ENCODE results near the gene TMEM259.
A peak's percentile ranks its signal among the peaks of the same experiment; 100 is the strongest.

TMEM259 gene

DNA sequence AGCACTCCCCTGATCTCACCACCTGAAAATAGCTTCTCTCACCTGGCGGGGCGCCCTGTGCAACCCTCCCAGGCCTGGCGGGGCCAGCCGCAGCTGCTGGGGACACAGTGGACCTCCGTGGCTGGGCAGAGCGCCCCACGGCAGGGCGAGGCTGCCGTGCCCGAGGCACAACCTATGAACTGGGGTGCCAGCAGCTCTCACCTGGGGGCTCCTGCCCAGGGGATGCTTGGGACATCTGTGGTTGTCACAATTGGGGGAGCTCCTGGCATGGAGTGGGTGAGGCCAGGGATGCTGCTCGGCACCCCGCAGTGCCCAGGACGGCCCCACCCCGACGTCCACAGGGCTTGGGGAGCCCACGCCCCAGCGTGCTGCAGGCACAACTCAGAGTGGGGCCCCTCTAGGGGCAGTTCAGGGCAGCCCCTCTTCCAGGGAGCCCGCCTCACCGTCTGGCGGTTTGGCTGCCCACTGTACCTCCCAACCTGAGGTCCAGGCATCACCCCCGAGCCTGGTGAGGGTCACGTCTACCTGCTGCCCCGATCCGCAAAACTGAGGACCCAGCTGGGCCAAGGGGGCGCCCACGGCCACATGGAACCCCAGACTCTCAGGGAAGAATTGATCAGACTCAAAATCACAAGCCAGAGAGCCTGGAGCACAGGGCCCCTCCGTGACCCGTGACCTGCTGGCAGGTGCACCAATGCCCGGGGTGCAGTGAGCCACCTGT lies 5.7 kb downstream of the TMEM259 start:
- no peak for DNase-seq

DNA sequence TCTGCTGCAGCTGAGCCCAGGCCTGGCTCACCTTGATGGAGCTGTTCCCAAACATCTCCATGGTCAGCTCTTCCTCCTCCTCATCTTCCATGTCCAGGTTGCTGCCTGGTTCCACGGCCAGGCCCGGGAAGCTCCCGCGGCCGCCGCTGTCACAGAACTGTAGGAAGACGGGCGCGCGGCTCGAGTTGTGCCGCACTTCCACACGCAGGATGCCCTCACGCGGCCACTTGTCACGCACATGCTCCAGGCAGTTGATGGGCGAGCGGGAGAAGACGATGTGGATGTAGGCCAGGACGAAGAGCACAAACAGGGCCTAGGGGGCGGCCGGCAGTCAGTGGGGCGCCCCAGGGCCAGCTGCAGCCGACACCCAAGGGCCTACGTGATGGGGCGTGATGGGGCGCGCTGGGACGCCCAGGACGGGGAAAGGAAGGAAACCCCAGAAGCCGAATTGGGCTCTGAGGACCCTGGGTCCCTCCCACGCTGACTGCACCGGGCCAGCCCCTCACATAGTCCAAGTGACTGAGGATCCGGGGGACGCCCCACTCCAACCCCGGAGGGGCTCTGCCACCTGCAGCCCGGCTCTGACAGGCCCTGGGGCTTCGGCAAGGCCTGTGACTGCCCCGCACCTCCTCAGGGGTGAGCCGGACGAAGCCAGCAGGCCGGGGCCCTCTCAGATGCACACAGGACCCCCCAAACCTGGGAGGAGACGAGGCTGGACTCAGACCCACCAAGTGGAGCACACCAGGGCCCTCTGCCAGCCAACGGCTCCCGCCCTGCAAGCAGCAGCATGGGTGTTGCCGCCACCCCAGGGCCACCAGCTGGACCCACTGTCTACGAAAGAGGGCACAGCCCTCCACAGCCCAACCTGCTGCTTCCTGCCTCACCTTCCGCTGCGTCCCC lies 6.5 kb downstream of the TMEM259 start:
- DNase-seq = no peak

DNA sequence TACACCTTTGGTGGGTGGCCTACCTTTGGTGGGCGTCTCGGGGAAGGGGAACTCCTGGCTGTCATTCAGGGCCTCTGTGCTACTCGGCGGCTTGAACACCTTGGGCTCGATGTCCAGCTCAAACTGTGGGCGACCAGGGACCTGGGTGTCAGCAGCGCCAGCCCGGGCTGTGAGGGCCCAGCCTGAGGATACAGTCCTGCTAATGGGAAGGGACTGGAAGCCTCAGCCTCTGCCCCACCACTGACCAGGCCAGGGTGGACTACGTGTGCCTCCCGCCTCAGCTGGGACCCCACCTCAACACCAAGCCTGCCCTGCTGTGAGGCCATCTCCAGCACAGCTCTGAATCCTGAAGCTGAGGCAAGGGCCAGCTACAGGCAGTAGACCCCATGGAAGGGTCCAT lies 7.7 kb downstream of the TMEM259 start:
- DNase-seq = no peak

DNA sequence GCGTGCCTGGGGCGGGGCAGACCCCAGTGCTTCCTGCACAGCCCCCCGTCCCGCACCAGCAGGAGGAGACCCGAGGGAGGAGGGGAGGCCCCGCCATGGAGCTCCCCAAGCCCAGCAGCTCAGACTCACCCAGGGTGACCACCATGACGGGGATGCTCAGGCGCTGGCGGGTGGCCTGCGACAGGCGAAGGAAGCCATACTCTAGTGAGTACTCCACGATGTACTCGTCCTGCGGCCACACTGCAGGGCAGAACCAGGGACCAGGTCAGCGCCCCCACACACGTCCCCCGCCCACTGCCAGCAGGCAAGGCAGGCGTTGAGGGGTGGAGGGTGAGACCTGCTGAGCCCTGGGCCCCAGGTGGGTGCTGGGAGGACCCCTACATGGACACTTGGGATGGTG lies 8.6 kb downstream of the TMEM259 start:
- DNase-seq = no peak

DNA sequence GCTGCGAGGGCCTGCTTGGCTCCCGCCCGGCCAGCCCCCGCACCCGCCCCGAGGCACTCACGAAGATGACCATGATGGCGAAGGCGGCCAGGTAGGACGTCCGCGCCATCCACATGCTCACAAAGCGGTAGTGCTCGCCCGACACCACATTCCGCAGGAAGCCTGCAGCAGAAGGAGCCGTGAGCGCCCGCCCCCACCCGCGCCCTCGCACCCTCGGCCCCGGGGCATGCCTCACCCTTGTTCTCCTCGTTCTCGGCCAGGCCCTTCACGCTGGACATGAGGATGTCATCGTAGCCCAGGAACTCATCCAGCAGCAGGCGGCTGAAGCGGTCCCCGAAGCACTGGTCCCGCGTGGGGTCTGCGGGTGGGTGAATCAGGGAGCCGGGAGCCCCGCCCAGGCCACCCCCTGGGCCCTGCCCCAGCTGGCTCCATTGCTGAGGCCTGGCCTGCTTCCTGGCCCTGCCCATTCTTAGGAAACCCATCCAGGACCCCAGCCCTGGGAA lies 9.0 kb downstream of the TMEM259 start:
- no peak for DNase-seq

DNA sequence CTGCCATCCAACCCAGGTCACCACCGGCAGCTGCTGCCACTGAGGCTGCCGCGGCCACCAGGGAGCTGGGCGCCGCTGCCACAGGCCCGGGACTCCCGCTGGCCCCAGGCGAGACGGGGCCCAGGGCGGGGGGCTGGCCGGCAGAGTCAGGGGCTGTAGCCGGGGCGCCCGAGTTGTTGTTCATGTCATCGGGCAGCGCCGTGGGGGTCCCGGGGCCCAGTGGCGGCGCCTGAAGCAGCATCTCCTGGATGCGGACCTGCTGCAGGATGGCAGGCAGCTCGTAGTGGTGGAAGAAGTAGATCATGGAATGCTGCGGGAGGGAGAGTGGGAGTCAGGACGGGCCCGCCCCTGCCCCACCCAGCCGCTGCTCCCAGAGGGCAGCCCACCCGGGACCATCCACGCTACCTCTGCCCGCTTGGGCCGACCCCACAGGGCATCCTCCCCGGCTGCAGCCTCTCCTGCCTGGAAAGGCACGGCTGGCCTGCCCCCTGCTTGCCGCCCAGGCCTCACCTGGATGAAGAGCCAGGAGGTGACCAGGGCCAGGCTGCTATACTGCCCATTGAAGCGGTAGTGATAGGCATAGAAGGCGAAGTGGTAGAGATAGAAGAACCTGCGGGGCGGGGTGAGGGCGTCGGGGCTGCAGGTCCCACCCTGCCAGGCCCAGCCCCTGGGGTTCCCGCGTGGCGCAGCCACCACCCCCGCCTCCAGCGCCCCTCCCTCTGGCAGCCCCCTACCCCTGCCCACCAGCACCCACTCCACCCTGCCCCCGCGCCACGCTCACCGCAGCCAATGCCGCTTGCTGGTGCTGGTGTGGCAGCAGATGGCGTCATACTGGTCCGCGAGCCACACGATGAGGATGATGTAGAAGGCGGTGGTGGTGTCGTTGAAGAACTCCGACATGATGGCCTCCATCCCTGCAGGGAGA lies 10.1 kb downstream of the TMEM259 start:
- no peak for DNase-seq

DNA sequence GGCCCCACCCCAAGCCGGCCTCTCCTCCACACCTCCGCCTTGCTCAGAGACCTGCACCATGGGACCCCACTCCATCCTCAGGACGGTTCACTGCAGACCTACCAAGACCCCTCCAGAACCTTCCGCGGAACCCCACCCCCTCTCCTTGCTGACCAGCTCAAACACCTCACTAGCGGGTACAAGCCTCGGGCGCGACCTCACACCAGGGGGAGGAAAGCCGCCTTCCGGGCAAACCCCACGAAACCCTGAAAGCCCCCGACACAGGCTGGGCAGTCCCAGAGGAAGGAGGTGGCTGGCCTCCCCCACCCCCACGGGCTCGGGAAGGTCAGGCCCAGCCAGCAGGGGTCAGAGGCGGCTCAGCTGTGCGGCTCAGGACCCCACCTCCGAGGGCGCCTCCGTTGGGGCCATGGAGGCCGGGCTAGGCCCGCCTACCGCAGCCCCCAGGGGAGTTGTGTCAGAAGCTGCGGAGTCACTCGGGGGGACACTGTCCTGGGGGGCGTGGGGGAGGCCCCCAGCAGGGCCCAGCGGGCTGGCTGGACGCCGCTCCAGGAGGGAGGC lies 10.9 kb downstream of the TMEM259 start:
- DNase-seq = no peak

DNA sequence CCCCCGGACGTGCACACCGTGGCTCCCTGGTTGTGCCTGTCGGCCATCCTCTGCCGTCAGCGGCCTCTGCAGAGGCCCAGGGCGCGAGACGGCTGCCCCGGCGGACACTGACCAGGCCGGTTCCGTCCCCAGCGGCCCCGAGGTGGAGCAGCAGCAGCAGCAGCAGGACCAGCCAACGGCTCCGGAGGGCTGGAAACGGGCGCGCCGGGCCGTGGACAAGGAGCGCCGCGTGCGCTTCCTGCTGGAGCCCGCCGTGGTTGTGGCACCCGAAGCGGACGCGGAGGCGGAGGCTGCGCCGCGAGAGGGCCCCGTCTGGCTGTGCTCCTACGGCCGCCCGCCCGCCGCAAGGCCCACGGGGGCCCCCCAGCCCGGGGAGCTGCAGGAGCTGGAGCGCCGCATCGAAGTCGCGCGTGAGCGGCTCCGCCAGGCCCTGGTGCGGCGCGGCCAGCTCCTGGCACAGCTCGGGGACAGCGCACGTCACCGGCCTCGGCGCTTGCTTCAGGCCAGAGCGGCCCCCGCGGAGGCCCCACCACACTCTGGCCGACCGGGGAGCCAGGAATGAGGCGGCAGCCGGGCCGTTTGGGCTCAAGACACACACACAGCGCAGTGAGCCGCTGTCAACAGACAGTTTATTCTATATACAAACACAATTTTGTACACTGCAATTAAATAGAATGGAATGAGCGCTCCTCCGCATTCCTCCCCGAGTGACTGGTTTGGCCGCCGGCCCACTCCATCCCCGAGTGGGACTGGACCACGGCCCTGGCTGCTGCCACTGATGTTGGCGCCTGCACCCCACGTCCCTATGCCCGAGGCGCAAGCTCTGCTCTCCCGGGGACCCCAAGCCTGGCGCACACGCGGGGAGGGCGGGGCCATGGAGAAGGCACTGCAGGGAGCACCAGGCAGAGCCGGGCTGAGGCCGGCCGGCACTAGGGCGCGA lies 11.6 kb downstream of the TMEM259 start:
- DNase-seq = no peak

DNA sequence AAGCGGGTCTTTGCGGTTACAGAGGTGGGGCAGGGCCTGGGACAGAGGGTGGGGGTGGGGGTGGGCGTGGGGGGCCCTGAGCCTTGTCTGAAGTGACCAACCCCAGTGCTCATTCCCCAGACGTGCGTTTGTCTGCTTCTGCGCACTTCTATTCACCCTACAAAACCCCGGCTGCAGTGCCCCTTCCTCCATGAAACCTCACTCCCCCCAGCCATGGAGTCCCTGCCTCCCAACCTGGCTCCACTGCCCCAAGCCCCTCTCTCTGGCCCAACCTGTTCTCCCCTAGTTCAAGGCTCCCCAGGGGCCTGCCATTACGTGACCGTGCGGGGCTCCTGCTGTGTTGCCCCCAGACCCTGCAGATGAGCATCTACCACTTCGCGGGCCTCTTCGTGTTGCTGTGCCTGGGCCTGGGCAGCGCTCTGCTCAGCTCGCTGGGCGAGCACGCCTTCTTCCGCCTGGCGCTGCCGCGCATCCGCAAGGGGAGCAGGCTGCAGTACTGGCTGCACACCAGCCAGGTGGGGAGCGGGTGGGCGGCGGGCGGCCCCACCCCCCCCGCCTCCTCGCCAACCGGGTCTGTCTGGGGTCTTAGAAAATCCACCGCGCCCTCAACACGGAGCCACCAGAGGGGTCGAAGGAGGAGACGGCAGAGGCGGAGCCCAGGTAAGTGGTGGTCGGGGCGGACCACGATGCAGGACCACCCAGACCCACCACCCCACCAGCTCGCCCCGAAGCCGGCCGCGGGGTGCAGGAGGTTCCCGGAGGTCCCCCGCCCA lies 12.5 kb downstream of the TMEM259 start:
- no peak for DNase-seq

DNA sequence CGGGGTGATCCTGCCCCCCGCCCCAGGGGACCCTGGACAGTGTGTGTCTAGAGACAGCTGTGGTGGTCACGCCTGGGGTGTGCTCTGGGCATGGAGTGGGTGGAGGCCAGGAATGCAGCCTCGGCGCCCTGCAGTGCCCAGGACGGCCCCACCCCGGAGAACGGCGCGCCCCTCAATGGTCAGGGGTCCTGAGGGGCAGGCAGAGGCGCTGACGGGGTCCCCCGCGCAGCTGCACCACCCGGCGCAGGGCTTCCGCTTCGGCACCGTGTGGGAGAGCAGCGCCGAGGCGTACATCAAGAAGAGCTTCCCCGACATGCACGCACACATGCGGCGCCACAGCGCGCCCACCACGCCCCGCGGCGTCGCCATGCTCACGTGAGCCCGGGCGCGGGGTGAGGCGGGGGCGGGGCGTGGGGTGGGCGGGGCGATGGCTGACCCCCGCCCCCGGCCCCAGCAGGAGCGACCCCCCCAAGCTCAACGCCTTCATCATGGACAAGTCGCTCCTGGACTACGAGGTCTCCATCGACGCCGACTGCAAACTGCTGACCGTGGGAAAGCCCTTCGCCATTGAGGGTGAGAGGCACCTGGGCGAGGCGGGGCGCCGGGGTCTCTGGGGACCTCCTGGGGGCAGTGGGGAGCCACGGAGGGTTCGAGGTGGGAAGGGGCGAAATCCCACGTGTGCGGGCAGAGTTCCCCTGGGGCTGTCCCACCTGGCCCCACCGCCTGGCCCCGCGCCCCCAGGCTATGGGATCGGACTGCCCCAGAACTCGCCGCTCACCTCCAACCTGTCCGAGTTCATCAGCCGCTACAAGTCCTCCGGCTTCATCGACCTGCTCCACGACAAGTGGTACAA lies 13.3 kb downstream of the TMEM259 start:
- no peak for DNase-seq

DNA sequence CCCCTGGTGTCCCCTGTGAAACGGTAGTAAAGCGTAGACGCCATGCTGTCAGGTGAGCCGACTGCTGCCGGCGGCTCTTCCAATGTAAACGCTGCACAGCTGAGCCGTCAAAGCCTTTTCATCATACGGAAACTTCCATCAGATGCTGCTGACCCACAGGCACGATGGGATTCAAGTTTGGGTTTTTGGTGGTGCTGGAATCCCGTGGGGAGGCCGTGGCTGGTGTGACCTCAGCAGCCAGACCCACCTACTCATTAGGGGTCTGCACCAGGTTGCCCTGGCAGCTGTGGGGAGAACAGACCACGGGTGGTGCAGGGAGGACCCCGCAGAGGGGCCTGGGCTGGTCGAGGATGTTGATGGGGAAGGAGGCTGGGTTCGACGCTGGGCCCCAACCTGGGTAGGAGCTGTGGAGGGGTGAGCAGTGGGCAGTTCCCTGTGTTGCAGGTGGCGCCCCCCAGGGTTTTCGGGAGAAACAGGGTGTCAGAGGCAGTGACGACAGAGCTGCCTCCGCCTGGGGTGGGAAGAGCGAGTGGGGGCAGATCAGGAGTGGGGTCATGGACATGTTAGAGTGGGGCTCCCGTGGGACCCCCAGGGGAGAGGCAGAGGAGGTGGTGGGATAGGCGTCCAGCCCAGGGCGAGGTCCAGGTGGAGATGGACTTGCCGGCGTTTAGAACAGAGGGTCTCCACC lies 14.1 kb downstream of the TMEM259 start:
- no peak for DNase-seq

DNA sequence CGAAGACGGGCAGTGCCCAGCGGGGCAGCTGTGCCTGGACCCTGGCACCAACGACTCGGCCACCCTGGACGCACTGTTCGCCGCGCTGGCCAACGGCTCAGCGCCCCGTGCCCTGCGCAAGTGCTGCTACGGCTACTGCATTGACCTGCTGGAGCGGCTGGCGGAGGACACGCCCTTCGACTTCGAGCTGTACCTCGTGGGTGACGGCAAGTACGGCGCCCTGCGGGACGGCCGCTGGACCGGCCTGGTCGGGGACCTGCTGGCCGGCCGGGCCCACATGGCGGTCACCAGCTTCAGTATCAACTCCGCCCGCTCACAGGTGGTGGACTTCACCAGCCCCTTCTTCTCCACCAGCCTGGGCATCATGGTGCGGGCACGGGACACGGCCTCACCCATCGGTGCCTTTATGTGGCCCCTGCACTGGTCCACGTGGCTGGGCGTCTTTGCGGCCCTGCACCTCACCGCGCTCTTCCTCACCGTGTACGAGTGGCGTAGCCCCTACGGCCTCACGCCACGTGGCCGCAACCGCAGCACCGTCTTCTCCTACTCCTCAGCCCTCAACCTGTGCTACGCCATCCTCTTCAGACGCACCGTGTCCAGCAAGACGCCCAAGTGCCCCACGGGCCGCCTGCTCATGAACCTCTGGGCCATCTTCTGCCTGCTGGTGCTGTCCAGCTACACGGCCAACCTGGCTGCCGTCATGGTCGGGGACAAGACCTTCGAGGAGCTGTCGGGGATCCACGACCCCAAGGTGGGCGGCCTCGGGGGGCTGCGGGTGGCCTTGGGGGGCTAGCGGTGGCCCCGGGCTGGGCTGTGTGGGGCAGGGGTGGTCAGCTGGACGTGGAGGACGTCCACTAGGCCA lies 15.9 kb downstream of the TMEM259 start:
- DNase-seq = no peak

DNA sequence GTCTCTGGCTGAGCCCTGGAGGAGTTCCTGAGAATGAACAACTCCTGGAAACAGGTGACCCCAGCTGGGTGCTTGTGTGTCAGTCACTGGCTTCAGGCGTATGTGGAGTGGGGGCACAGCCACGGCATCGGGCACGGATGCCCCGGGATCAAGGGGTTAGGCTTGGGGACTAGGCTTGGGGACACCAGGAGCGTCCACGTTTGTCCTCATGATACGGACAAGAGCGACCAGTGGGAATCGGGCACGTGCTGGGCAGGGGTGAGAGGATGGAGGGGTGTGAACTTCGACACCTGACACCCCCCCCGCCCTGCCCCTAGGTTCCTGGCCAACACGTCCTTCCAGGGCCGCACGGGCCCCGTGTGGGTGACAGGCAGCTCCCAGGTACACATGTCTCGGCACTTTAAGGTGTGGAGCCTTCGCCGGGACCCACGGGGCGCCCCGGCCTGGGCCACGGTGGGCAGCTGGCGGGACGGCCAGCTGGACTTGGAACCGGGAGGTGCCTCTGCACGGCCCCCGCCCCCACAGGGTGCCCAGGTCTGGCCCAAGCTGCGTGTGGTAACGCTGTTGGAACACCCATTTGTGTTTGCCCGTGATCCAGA lies 16.6 kb downstream of the TMEM259 start:
- no peak for DNase-seq

DNA sequence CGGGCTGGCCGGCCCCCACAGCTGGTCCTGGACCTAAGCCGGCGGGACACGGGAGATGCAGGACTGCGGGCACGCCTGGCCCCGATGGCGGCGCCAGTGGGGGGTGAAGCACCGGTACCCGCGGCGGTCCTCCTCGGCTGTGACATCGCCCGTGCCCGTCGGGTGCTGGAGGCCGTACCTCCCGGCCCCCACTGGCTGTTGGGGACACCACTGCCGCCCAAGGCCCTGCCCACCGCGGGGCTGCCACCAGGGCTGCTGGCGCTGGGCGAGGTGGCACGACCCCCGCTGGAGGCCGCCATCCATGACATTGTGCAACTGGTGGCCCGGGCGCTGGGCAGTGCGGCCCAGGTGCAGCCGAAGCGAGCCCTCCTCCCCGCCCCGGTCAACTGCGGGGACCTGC lies 17.6 kb downstream of the TMEM259 start:
- no peak for DNase-seq

DNA sequence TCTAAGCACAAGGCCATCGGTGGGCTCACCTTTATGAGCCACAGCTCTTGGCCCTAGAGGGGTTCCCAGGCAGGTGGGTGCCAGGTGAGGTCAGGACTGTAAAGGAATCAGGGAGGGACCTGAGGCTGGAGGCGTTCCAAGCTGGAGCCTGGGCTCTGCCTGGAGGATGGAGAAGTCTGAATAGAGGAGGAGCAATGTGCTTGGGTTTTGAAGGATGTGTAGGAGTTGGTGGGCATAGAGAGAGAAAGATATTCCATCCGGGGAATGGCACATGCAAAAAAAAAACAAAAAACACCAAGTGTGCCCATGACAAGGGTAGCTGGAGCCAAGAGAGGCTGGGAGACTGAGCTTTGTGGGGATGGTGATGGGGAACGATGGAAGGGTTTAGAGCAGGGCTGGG lies 18.3 kb downstream of the TMEM259 start:
- DNase-seq = no peak

DNA sequence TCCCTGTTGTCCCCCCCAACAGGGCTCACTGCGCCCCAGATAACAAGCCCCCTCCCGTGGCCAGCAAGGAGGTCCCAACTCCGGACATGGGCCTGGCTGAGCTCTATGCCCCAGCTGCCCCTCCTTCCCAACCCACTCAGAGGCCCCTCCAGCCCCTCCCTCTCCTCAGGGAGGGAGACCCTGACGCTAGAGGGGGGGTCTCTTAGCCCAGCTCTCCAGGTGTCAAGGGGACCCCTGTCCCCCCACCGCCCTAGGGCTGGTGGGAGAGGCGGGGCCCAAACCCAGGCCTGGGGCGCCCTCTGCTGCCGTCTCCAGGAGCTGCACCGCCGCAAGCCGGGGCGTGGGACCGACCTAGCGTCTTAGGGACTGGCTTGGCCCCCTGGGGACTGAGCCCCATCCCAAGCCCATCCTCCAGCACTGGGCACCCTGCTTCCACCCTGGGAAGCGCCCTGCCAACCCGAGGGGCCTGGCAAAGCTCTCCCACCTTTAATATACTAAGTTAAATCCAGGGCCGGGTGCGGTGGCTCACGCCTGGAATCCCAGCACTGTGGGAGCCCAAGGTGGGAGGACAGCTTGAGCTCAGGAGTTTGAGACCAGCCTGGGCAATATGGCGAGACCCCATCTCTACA lies 19.3 kb downstream of the TMEM259 start:
- DNase-seq = peak; percentile 59 to 66

All from activated CD4-positive, alpha-beta T cell treated with anti-CD3 and anti-CD28 coated beads, Interleukin-2, amount 50 U/mL, for 4 hours (primary cell).